HepG2 (cell line): ENCODE measurements around the gene COMP. TPM values are rescaled to one million over a fixed set of nuclear protein-coding genes. Genes with fewer than 3 reads are reported as not detected.

ENCODE experiments used
- AHDC1 ChIP-seq: sonication (generic); formaldehyde crosslinking; IDR thresholded peaks from 2 replicates; pipeline ENCODE4 v1.5.1; 2020; ENCODE audit warnings: mild to moderate bottlenecking, missing genetic modification reagents, borderline replicate concordance
- ATRX ChIP-seq: sonication (generic); formaldehyde crosslinking; IDR thresholded peaks from 2 replicates; pipeline ENCODE4 v1.4.0; 2020; ENCODE audit warnings: missing genetic modification reagents, borderline replicate concordance
- BRCA1 ChIP-seq: sonication (generic); formaldehyde crosslinking; IDR thresholded peaks from 2 replicates; pipeline ENCODE4 v1.4.0; 2020; ENCODE audit warnings: missing genetic modification reagents
- DDIT3 ChIP-seq: sonication (generic); formaldehyde crosslinking; IDR thresholded peaks from 2 replicates; pipeline ENCODE4 v1.4.0; 2020; ENCODE audit warnings: mild to moderate bottlenecking, missing genetic modification reagents
- GTF2F1 ChIP-seq: fragments of 150-350 bp; IDR thresholded peaks from 2 replicates; pipeline ENCODE4 v1.6.1; 2014; ENCODE audit warnings: low read length
- HMG20A ChIP-seq: IDR thresholded peaks from 2 replicates; pipeline ENCODE4 v1.6.1; 2016; ENCODE audit warnings: borderline replicate concordance
- MAF1 ChIP-seq: sonication (generic); formaldehyde crosslinking; IDR thresholded peaks from 2 replicates; pipeline ENCODE4 v1.5.0; 2020; ENCODE audit warnings: missing genetic modification reagents, borderline replicate concordance
- RARG ChIP-seq: sonication (generic); formaldehyde crosslinking; IDR thresholded peaks from 2 replicates; pipeline ENCODE4 v1.4.0; 2020; ENCODE audit warnings: low read depth, mild to moderate bottlenecking, missing genetic modification reagents
- SATB2 ChIP-seq: sonication (generic); formaldehyde crosslinking; IDR thresholded peaks from 2 replicates; pipeline ENCODE4 v1.5.0; 2020; ENCODE audit warnings: missing genetic modification reagents
- SIN3A ChIP-seq: IDR thresholded peaks from 2 replicates; pipeline ENCODE4 v1.6.1; 2011; ENCODE audit warnings: low read depth, mild to moderate bottlenecking, control low read depth, low read length, borderline replicate concordance
- SRSF4 ChIP-seq: fragments of 200-400 bp; formaldehyde crosslinking; IDR thresholded peaks from one replicate; pipeline ENCODE4 v1.6.1; 2018; ENCODE audit warnings: mild to moderate bottlenecking, low read depth, low read length, moderate library complexity; ENCODE audit not compliant: poor library complexity, severe bottlenecking
- SUZ12 ChIP-seq: fragments of 150-350 bp; IDR thresholded peaks from 2 replicates; pipeline ENCODE4 v1.6.1; 2014; ENCODE audit warnings: low read depth, low read length
- ZFP90 ChIP-seq: sonication (generic); formaldehyde crosslinking; IDR thresholded peaks from 2 replicates; pipeline ENCODE4 v1.8.0; 2022; ENCODE audit warnings: missing genetic modification reagents, mild to moderate bottlenecking, inconsistent platforms, borderline replicate concordance
- ZMYM4 ChIP-seq: sonication (generic); formaldehyde crosslinking; IDR thresholded peaks from 2 replicates; pipeline ENCODE4 v1.8.1; 2023; ENCODE audit warnings: mild to moderate bottlenecking, missing genetic modification reagents
- ZNF101 ChIP-seq: sonication (generic); formaldehyde crosslinking; IDR thresholded peaks from 2 replicates; pipeline ENCODE4 v1.4.0; 2020; ENCODE audit warnings: mild to moderate bottlenecking, low read depth, missing genetic modification reagents, borderline replicate concordance
- ZNF232 ChIP-seq: sonication (generic); formaldehyde crosslinking; IDR thresholded peaks from 2 replicates; pipeline ENCODE4 v1.4.0; 2020; ENCODE audit warnings: missing genetic modification reagents, borderline replicate concordance
- ZNF350 ChIP-seq: sonication (generic); formaldehyde crosslinking; IDR thresholded peaks from 2 replicates; pipeline ENCODE4 v1.4.0; 2020; ENCODE audit warnings: mild to moderate bottlenecking, low read depth, missing genetic modification reagents, borderline replicate concordance
- ZNF382 ChIP-seq: sonication (generic); formaldehyde crosslinking; IDR thresholded peaks from 2 replicates; pipeline ENCODE4 v1.5.0; 2020; ENCODE audit warnings: missing genetic modification reagents, mild to moderate bottlenecking, borderline replicate concordance
- ZNF451 ChIP-seq: sonication (generic); formaldehyde crosslinking; IDR thresholded peaks from 2 replicates; pipeline ENCODE4 v1.5.0; 2020; ENCODE audit warnings: mild to moderate bottlenecking, missing genetic modification reagents
- polyA plus RNA-seq, 8 experiments: library from polyadenylated mRNA; depleted of rRNA in 3 of 8; stranded (reverse) in 7 of 8; unstranded in 1 of 8; fragments of >200 nt; fragmentation: Illumina TruSeq in 4 of 8; extraction: Trizol in 4 of 8; gene quantifications; 2 replicates each; pipeline versions ENCODE4 v1.2.1 to v1.2.3, GENCODE V29; 2011 to 2016; ENCODE audit warnings: low read depth in 4 of 8, missing spikeins in 1 of 8, mixed read lengths in 1 of 8; ENCODE audit not compliant: insufficient read depth in 1 of 8
- total RNA-seq, 5 experiments: library from RNA; depleted of rRNA; stranded (reverse); fragments of >200 nt; fragmentation: Illumina TruSeq; extraction: Trizol; gene quantifications; 2 replicates each; pipeline ENCODE4 v1.2.3, GENCODE V29; 2016; ENCODE audit warnings: low read depth in 1 of 5
- TF ChIP-seq, protein P1 (sequence below): sonication (generic); formaldehyde crosslinking; IDR thresholded peaks from 2 replicates; pipeline ENCODE4 v1.5.0; 2020; ENCODE audit warnings: mild to moderate bottlenecking, missing genetic modification reagents

The COMP gene
- total and polyA plus RNA-seq, 2 of the 13 experiments (the other 11 are each of a cell fraction or from before 2014, with no cell fraction given): 0.04 to 0.13 TPM

GRCh38 chr19:18798384-18799352, 7.6 kb upstream of the COMP start (continued):
- no peak for TF ChIP-seq AHDC1 (CRISPR knock-in tag)
- TF ChIP-seq GTF2F1: no peak
- TF ChIP-seq ZNF350 (CRISPR knock-in tag): no peak
- no peak for TF ChIP-seq SIN3A
- no peak for TF ChIP-seq ZNF451 (CRISPR knock-in tag)
- no peak for TF ChIP-seq ZNF101 (CRISPR knock-in tag)
- no peak for TF ChIP-seq ZFP90 (CRISPR knock-in tag)
- TF ChIP-seq DDIT3 (CRISPR knock-in tag): no peak
- TF ChIP-seq BRCA1: no peak
- no peak for TF ChIP-seq ZNF232 (CRISPR knock-in tag)
- no peak for TF ChIP-seq RARG (CRISPR knock-in tag)
- no peak for TF ChIP-seq SUZ12
- no peak for TF ChIP-seq HMG20A (CRISPR knock-in tag)
- TF ChIP-seq ZNF382 (CRISPR knock-in tag): no peak
- TF ChIP-seq MAF1 (CRISPR knock-in tag): no peak
- TF ChIP-seq, protein P1, sequence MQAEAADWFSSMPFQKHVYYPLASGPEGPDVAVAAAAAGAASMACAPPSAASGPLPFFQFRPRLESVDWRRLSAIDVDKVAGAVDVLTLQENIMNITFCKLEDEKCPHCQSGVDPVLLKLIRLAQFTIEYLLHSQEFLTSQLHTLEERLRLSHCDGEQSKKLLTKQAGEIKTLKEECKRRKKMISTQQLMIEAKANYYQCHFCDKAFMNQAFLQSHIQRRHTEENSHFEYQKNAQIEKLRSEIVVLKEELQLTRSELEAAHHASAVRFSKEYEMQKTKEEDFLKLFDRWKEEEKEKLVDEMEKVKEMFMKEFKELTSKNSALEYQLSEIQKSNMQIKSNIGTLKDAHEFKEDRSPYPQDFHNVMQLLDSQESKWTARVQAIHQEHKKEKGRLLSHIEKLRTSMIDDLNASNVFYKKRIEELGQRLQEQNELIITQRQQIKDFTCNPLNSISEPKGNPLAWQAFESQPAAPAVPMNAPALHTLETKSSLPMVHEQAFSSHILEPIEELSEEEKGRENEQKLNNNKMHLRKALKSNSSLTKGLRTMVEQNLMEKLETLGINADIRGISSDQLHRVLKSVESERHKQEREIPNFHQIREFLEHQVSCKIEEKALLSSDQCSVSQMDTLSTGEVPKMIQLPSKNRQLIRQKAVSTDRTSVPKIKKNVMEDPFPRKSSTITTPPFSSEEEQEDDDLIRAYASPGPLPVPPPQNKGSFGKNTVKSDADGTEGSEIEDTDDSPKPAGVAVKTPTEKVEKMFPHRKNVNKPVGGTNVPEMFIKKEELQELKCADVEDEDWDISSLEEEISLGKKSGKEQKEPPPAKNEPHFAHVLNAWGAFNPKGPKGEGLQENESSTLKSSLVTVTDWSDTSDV (CRISPR knock-in tag): no peak
- TF ChIP-seq SATB2 (CRISPR knock-in tag): no peak
- TF ChIP-seq SRSF4: no peak
- TF ChIP-seq ZMYM4 (CRISPR knock-in tag): peak; percentile 40; the same call in 1 of the 2 replicates
- TF ChIP-seq ATRX (CRISPR knock-in tag): no peak
